PFSK-1 (cell line): ENCODE measurements around the gene PTGER1.

ENCODE experiments used
- FOXP2 ChIP-seq: optimal IDR thresholded peaks from 2 replicates; pipeline ENCODE3; 2011; ENCODE audit warnings: borderline replicate concordance, control low read depth, inconsistent platforms; ENCODE audit not compliant: insufficient read depth; ENCODE audit errors: extremely low read length, extremely low read depth
- POLR2AphosphoS5 ChIP-seq: IDR thresholded peaks from 2 replicates; pipeline ENCODE4 v1.6.1; 2012; ENCODE audit warnings: low read depth, mild to moderate bottlenecking, control low read depth, low read length, moderate library complexity
- SIN3A ChIP-seq: IDR thresholded peaks from 2 replicates; pipeline ENCODE4 v1.6.1; 2012; ENCODE audit warnings: mild to moderate bottlenecking, low read length, moderate library complexity, borderline replicate concordance; ENCODE audit not compliant: insufficient read depth
- TAF1 ChIP-seq: IDR thresholded peaks from 2 replicates; pipeline ENCODE4 v1.6.1; 2012; ENCODE audit warnings: low read length, control low read depth, borderline replicate concordance; ENCODE audit not compliant: insufficient read depth
- TF ChIP-seq, protein P1 (sequence below), 2 experiments: IDR thresholded peaks; 2 replicates each; pipeline versions ENCODE4 v1.6.1 to v1.8.0; 2011 to 2012; ENCODE audit warnings: low read depth in 2 of 2, low read length in 2 of 2, control low read depth in 1 of 2, inconsistent platforms in 1 of 2, mild to moderate bottlenecking in 1 of 2, moderate library complexity in 1 of 2; ENCODE audit not compliant: insufficient read depth in 1 of 2

The PTGER1 gene

DNA sequence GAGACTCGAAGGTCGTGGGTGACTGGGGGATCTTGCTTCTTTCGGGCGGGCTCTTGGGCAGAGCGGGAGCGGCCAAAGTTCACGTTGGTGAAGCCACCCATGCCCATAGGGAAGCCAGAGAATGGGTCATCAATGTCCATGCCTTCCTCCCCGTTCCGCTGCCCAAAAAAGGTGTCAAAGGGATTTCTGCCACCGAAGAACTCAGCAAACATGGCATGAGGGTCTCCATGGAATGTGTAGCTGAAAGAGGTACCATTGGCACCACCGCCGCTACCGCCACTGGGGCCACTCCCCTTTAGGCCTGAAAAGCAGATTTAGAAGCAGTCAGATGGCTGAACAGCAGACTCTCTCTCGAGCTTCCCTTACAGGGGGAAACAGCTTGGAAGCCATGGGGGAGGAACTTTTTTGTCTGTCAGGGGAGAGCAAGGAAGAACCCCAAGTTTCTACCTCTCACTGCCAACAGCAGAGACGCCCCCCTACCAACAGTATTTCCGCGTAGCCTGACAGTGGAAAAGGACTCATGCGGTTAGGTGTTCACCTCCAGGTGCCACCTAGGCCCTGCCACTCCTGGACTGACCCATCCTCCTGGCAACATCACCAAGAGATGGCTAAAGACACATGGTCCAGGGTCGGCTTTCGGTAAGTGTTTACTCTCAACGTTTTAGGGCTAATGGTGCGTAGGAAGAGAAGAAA, 41.7 kb upstream of the PTGER1 start:
- TF ChIP-seq POLR2AphosphoS5 (no peak), SIN3A (no peak)

DNA sequence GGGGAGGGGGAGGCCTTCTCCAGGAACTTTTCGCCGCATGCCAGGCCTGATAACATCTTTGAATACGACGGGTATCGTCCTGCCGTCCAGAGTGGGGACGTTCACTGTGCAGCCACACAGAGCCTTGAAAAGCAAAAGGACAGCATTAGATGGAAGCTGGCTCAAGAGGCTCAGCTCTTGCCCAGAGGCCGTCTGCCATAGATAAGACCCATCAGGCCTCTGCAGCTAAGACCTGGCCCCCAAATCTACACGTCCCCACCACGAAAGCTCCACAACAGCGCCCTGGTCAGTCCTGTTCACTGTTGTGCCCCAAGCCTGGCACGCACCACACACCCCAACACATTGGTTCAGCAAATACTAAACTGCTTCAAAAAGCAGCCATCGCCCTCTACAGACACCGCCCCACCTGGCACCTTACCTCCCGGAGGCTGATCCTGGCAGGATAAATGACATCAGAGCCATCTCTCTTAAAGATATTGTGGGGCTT, 40.9 kb upstream of the PTGER1 start:
- TF ChIP-seq SIN3A (no peak), TAF1 (no peak), FOXP2 (no peak)
- TF ChIP-seq, protein P1, sequence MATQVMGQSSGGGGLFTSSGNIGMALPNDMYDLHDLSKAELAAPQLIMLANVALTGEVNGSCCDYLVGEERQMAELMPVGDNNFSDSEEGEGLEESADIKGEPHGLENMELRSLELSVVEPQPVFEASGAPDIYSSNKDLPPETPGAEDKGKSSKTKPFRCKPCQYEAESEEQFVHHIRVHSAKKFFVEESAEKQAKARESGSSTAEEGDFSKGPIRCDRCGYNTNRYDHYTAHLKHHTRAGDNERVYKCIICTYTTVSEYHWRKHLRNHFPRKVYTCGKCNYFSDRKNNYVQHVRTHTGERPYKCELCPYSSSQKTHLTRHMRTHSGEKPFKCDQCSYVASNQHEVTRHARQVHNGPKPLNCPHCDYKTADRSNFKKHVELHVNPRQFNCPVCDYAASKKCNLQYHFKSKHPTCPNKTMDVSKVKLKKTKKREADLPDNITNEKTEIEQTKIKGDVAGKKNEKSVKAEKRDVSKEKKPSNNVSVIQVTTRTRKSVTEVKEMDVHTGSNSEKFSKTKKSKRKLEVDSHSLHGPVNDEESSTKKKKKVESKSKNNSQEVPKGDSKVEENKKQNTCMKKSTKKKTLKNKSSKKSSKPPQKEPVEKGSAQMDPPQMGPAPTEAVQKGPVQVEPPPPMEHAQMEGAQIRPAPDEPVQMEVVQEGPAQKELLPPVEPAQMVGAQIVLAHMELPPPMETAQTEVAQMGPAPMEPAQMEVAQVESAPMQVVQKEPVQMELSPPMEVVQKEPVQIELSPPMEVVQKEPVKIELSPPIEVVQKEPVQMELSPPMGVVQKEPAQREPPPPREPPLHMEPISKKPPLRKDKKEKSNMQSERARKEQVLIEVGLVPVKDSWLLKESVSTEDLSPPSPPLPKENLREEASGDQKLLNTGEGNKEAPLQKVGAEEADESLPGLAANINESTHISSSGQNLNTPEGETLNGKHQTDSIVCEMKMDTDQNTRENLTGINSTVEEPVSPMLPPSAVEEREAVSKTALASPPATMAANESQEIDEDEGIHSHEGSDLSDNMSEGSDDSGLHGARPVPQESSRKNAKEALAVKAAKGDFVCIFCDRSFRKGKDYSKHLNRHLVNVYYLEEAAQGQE (IDR thresholded peaks at IDR 0.05; ENCODE audit: insufficient read depth in 1 of 2, low read depth in 2 of 2, low read length in 2 of 2) = no peak

DNA sequence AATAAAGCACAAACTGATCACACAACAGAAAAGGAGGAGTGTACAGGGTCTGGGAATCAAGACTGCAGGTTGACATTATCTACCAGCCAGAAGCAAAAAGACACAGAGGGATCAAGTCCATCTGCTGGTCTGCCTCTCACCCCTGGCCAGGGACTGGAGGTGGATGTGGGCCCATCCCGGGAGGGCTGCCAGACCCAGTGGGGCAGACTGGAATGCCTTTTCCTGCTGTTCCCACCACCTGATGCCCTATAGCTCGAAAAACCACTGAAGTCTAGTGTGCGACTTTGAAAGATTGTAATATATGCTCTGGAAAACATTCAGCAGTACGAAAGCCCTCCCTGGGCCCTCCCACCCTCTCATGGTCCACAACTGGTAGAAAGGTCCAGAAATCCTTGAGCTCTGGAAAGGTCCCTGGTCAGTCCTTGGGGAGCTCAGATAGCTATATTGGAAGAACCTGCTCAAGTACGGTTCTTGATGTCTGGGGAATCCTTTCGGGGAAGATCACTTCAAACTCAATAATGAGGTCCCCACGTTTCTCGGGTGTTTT, 40.4 kb upstream of the PTGER1 start:
- TF ChIP-seq, protein P1 (IDR thresholded peaks at IDR 0.05; ENCODE audit: insufficient read depth in 1 of 2, low read depth in 2 of 2, low read length in 2 of 2) = no peak

GRCh38 chr19:14514215-14514863, 39.2 kb upstream of the PTGER1 start:
- TF ChIP-seq POLR2AphosphoS5 (no peak), SIN3A (no peak), FOXP2 (no peak), TAF1 (no peak)
- TF ChIP-seq, protein P1 (IDR thresholded peaks at IDR 0.05; ENCODE audit: insufficient read depth in 1 of 2, low read depth in 2 of 2, low read length in 2 of 2) = no peak

DNA sequence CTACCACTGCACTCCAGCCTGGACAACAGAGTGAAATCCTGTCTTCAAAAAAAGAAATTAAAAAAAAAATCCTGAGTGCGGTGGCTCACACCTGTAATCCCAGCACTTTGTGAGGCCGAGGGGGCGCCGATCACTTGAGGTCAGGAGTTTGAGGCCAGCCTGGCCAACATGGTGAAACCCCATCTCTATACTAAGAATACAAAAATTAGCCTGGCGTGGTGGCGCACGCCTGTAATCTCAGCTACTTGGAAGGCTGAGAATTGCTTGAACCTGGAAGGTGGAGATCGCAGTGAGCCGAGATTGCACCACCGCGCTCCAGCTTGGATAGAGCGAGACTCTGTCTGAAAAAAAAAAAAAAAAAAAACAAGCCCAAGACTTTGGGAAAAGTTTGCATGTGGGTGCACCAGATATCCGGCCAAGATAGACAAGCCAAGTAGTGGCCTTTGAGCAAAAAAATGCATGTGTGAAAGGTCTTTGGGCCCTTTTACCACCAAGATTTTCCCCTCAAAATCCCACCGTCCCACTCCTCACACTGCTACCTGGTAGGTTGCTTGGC, 37.3 kb upstream of the PTGER1 start:
- no peak for TF ChIP-seq SIN3A
- no peak for TF ChIP-seq TAF1
- TF ChIP-seq, protein P1 (IDR thresholded peaks at IDR 0.05; ENCODE audit: insufficient read depth in 1 of 2, low read depth in 2 of 2, low read length in 2 of 2) = no peak
- TF ChIP-seq POLR2AphosphoS5 = no peak
- no peak for TF ChIP-seq FOXP2
